Measurements from ENCODE around the gene ESRRA. TPM values are rescaled to one million over a fixed set of nuclear protein-coding genes. Genes with fewer than 3 reads are reported as not detected.

Gene ESRRA
- total and polyA plus RNA-seq, 8 donors = 45.5 to 685 (median 87.0) TPM

- H3K27me3 ChIP-seq = no peaks in the 10 kb centered on the region
- peak overlapping the region in 2 of 5 donors; percentile 94 to 98 for H3K27ac ChIP-seq
- intact Hi-C loops (cut with DNase I; ENCODE audit: low total_unique reads) = no loop called here
- TF ChIP-seq EP300 (IDR thresholded peaks at IDR 0.05) = no peak
- no peak for DNase-seq
- peak overlapping the region in 2 of 4 donors; percentile 84 to 86 for H3K4me3 ChIP-seq
- 82 to 87% (median 83%) methylated on average over 3 of the region's 3 CpGs for WGBS, 5 donors
- no peaks in the 10 kb centered on the region for H3K9me3 ChIP-seq
- peaks cover 17 to 57% (median 43%) of the 10 kb centered on the region in 4 donors for H3K4me1 ChIP-seq
- peaks cover 4 to 35% (median 30%) of the 10 kb centered on the region in 4 donors for H3K36me3 ChIP-seq
Measured at GRCh38 chr11:64283092-64283491, 22.2 kb upstream of the ESRRA start.

GRCh38 chr11:64284048-64284961 lies 21.0 kb upstream of the ESRRA start, which contains the start of gene BAD:
BAD (minus strand) TSS chr11:64284665; CDS start chr11:64284368, 297 bp downstream.
- peak; percentile 97 to 98 for DNase-seq
- intact Hi-C loops (cut with DNase I; ENCODE audit: low total_unique reads) = no loop called here

GRCh38 chr11:64284962-64285884 lies 20.1 kb upstream of the ESRRA start, which contains the start of gene GPR137:
GPR137 (plus strand) TSS chr11:64285848; CDS start chr11:64286525, 677 bp downstream.
- Histone ChIP-seq H3K36me3 (peaks cover 3 to 28% (median 17%) of the 10 kb centered on the region in 4 donors), H3K27me3 (peaks cover 0 to 13% (median 2%) of the 10 kb centered on the region in 3 donors), H3K4me3 (peak within 1 kb of the TSS; percentile 84 to 88 (median 86)), H3K4me1 (peaks cover 17 to 57% (median 43%) of the 10 kb centered on the region in 4 donors), H3K27ac (peak within 1 kb of the TSS; percentile 94 to 99 (median 98)), H3K9me3 (no peaks in the 10 kb centered on the region)
- TF ChIP-seq POLR2A (IDR thresholded peaks at IDR 0.05) (no peak), EP300 (IDR thresholded peaks at IDR 0.05) (no peak), POLR2AphosphoS5 (IDR thresholded peaks at IDR 0.05) (peak; percentile 17 to 50 (median 25))
- WGBS, 5 donors = 0 to 1% (median 0%) methylated on average over 14 to 102 of the region's 102 CpGs
- intact Hi-C loops (cut with DNase I; ENCODE audit: low total_unique reads) = no loop called here
- DNase-seq = peak; percentile 92 to 95

More at GRCh38 chr11:64284048-64284961, 21.0 kb upstream of the ESRRA start, which contains the start of gene BAD:
- Histone ChIP-seq H3K9me3 (no peaks in the 10 kb centered on the region), H3K36me3 (peaks cover 3 to 25% (median 18%) of the 10 kb centered on the region in 4 donors), H3K27me3 (peaks cover 0 to 5% (median 0%) of the 10 kb centered on the region in 3 donors), H3K4me3 (peak within 1 kb of the TSS; percentile 84 to 88 (median 86)), H3K27ac (peak within 1 kb of the TSS; percentile 94 to 99 (median 98)), H3K4me1 (peaks cover 17 to 57% (median 43%) of the 10 kb centered on the region in 4 donors)
- TF ChIP-seq EP300 (IDR thresholded peaks at IDR 0.05) = no peak
- peak in 2 of 3 donors; percentile 63 to 75 for TF ChIP-seq POLR2AphosphoS5 (IDR thresholded peaks at IDR 0.05)
- no peak for TF ChIP-seq CTCF (IDR thresholded peaks at IDR 0.05)
- TF ChIP-seq POLR2A (IDR thresholded peaks at IDR 0.05) = peak in 1 of 4 donors; percentile 4
- 2 to 6% (median 3%) methylated on average over 26 to 44 of the region's 44 CpGs for WGBS, 5 donors

- DNase-seq = no peak
- Histone ChIP-seq H3K4me3 (peak overlapping the region; percentile 84 to 88 (median 86)), H3K36me3 (peaks cover 3 to 21% (median 13%) of the 10 kb centered on the region in 4 donors), H3K4me1 (peaks cover 19 to 54% (median 45%) of the 10 kb centered on the region in 4 donors), H3K9me3 (no peaks in the 10 kb centered on the region), H3K27ac (peak overlapping the region; percentile 94 to 99 (median 98)), H3K27me3 (peaks cover 4 to 23% (median 10%) of the 10 kb centered on the region in 3 donors)
- TF ChIP-seq CTCF (IDR thresholded peaks at IDR 0.05) (no peak), POLR2A (IDR thresholded peaks at IDR 0.05) (no peak), POLR2AphosphoS5 (IDR thresholded peaks at IDR 0.05) (no peak), EP300 (IDR thresholded peaks at IDR 0.05) (no peak)
- intact Hi-C loops (cut with DNase I; ENCODE audit: low total_unique reads) = no loop called here
- 23 to 58% (median 28%) methylated on average over 18 to 40 of the region's 40 CpGs for WGBS, 5 donors
Measured at GRCh38 chr11:64285885-64286800, 19.2 kb upstream of the ESRRA start.

All from stomach (tissue), 9 donors.